Sciatic nerve (tissue), 2 donors: ENCODE data around the gene FNBP1. TPM values are rescaled to one million over a fixed set of nuclear protein-coding genes. Genes with fewer than 3 reads are reported as not detected.

ENCODE experiments used
- ATAC-seq: fragments of 200-7000 bp; cut with Tn5 transposase; one replicate; pipeline ENCODE4 v1.9.1; 2020; ENCODE audit warnings: mild to moderate bottlenecking, moderate library complexity
- DNase-seq: peaks from one replicate; pipeline ENCODE4 v3.0.0-alpha.2; 2020; ENCODE audit warnings: low spot score
- intact Hi-C: fragments of 100-400 bp; cut with DNase I; formaldehyde crosslinking; loops from one replicate; pipeline ENCODE4 v1.14.2; 2022
- total RNA-seq: library from RNA; stranded (reverse); fragmentation: NEBNext Ultra II Directional; extraction: Animal tissue kit (Norgen Biotek cat#: 25700); gene quantifications from one replicate; pipeline ENCODE4 v1.2.1, GENCODE V29; 2021
- donor health status: DM: no; HTN: no; CAD: no.
- donor health status: DM: no; HTN: no; CAD: no.

The FNBP1 gene
- total RNA-seq, 1 donor from 2014 or later: 132 TPM

DNA sequence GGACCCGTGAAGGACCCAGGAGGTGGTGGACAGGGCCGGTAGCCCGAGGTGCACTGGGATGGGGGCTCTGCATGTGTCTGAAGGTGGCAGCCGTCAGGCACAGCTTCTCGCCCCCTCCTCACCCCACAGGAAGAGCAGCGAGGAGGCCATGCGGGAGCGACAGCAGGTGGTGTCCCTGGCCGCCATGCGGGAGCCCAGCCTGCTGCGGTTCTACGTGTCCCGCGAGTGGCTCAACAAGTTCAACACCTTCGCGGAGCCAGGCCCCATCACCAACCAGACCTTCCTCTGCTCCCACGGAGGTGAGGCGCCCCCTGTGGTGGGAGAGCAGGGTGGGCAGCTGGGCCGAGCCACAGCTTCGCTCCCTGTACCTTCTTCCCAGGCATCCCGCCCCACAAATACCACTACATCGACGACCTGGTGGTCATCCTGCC is 167.8 kb downstream of the FNBP1 start:
- ATAC-seq (no peak), DNase-seq (no peak)
- intact Hi-C loops: no loop called here

DNA sequence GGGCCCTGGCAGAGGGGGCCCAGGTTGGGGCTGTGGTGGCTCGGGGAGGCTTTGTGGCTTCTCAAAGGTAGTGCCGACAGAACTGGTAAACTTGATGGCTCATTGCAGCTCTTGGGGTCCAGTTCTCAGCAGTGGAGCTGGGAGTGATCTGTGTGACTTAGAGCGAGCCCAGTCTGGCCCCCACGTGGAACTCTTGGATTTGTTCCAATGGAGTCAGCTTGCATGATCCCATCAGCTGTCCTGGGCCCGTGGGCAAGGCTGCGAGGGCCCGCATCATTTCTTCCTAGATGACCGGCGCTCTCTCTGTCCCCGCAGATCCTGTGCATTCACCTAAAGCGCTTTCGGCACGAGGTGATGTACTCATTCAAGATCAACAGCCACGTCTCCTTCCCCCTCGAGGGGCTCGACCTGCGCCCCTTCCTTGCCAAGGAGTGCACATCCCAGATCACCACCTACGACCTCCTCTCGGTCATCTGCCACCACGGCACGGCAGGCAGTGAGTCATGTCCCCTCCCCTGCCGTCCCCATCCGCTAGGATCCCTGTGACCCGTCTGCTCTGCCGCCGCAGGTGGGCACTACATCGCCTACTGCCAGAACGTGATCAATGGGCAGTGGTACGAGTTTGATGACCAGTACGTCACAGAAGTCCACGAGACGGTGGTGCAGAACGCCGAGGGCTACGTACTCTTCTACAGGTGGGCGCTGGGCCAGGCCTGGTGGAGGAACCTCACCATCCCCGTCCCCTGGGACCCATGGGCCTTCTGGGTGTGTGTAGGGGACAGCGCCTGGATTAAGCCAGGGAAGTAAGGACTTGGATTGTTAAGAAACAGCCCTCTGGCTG is 168.5 kb downstream of the FNBP1 start:
- DNase-seq: no peak
- no peak for ATAC-seq
- intact Hi-C loops: no loop called here

DNA sequence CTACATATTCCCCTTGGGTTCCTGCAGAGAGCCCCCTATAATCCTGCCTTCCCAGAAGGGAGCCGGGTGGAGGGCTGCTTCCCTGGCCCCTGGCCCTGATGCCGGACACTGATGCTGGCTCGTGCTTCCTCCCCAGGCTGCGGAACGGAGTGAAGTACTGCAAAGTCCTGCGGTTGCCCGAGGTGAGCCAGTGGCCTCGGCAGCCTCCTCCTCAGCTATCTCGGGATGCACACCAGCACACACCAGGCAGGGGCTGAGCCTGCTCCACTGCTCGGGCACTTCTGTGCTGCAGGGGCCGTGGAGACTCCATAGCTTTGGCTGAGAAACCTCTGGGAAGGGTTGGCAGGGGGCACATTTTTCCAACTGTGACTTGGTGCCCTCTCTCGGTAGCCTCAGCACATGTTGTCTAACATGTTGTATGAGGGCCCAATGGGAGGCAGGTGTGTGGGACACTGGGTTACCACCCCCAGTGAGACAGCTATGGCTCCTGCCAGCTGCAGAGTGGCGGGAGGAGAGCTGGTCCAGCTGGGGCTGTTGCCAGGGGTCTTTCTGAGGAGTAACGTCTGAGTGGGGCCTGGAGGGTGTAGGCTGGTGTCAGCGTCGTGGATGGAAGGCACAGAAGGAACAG is 169.3 kb downstream of the FNBP1 start:
- DNase-seq (no peak), ATAC-seq (no peak)
- intact Hi-C loops: no loop called here

DNA sequence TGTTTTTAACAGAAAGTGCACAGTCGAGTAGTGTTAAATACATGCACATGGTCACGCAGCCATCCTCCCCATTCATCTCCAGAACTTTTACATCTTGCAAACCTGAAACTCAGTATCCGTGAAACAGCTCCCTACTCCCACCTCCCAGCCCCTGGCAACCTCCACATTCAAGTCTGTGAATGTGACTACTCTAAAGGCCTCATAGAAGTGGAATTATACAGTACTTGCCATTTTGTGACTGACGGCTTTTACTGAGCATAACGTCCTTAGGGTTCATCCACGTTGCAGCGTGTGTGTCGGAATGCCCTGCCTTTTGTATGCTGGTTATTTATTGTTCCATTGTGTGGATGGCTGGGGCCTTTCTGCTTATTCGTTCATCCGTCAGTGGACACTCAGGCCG is 171.9 kb downstream of the FNBP1 start:
- intact Hi-C loops: no loop called here
- no peak for ATAC-seq
- no peak for DNase-seq

DNA sequence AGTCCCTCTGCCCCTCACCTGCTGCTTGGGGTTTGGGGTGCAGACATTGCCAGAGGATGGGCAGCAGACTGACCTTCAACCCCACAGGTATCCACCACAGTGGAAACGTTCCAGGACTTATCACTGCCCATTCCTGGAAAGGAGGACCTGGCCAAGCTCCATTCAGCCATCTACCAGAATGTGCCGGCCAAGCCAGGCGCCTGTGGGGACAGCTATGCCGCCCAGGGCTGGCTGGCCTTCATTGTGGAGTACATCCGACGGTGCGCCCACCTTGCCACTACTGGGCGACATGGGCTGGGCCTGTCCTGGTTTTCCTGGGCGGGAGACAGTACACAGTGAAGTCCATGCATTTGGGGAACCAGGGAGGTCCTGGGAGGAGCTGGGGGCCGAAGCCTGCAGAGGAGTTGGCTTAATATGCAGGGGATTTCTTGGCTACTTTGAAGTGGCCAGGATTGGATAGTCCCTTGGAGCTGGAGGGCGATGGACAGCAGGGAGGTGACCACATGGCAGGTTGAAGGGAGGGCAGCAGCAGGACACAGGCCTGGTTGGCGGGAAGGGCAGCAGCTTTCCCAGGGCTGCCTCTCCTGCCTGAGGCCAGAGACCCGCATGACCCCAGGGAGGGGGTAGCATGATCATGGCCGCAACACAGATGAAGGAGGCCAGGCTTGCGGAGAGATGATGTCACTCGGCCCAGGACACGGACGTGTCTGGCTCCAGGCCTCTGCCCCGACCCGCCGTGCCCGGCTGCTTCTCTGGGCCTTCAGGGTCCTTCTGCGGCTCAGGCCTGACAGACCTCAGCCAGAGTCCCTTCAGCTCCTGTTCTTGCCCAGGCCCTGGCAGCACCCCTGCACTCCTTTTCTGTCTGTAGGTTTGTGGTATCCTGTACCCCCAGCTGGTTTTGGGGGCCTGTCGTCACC is 173.1 kb downstream of the FNBP1 start:
- intact Hi-C loops: no loop called here
- ATAC-seq (no peak), DNase-seq (no peak)

DNA sequence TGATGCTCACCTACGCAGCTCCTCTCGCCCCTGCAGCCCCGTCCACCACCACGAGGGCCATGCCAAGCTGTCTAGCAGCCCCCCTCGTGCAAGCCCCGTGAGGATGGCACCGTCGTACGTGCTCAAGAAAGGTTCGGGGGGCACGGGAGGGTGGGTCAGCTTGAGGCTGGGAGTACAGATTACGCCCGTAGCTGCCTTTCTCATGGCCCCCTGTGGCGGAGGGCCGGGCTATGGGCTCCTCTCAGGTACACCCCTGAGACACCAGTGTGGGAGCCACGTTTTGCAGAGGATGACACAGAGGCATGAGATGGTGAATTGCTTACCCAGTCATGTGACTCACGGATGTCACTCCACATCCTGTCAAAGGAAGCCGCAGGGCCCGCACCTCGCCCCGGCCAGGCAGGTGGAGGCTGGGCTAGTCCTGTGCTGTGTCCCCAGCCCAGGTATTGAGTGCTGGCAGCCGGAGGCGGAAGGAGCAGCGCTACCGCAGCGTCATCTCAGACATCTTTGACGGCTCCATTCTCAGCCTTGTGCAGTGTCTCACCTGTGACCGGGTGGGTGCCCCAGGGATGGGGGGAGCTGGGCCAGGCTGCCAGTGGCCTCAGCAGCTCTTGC is 174.0 kb downstream of the FNBP1 start:
- ATAC-seq (peak; percentile 21), DNase-seq (no peak)
- intact Hi-C loops: no loop called here

DNA sequence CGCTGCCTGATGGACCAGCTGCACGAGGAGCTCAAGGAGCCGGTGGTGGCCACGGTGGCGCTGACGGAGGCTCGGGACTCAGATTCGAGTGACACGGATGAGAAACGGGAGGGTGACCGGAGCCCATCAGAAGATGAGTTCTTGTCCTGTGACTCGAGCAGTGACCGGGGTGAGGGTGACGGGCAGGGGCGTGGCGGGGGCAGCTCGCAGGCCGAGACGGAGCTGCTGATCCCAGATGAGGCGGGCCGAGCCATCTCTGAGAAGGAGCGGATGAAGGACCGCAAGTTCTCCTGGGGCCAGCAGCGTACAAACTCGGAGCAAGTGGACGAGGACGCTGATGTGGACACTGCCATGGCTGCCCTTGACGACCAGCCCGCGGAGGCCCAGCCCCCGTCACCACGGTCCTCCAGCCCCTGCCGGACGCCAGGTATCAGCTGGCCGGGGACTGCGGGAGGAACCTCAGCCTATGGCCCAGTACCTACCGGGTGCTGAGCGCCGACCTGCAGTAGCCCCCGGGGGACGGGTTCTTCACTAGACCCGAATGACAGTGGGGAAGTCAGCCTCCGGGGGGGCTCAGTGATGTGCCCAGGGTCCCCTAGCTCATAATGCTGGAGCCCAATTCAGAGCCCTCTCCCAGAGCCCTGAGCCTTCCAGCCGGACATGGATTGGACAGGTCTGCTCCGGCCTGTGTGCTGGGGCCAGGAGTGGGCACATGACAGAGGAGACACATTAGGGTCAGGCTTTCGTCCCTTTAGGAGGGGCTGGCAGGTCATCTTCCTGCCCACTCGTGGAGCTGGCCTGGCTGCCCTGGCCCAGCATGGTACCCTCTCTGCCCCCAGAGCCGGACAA is 174.7 kb downstream of the FNBP1 start:
- DNase-seq: no peak
- intact Hi-C loops: no loop called here
- ATAC-seq: no peak

DNA sequence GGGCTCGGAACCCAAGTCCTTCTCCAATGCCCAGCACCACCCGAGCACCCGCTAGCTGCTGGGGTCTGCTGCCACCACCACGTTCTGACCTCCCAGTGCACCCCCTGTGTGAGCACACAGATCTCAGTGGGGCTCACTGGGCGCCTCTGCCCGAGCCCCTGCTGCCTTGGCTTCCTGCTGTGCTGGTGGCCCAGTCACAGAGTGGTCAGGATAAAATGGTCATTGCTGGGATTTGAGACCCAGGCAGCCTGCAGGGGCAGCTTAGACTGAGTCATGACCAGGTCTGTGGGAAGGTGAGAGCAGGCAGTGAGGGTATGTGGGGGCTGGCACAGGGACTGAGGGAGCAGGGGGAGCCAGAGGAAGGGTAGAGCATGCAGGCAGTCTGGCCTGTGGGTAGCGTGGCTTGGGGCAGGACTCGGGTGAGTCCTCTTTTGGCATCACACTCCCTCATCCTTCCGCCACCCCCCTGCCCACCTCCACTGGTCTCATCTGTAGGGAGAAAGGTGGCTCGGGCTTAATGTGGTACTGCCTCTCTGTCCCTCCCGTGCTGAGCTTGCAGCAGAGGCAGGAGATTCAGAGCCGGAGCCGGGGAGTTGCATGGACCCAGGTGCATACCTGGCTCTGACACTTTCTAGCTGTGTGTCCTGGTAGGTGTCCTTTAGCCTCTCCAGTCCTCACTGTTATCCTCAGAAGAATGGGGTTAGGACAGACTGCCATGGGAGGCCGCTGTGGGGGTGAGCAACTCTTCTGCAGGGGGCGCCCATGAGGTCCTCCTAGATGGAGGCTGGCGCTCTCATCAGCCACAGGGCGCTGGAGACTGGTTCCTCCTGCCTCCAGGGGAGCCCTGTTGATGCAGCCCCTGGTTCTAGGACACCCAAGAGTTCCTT is 175.6 kb downstream of the FNBP1 start:
- intact Hi-C loops: no loop called here
- DNase-seq (no peak), ATAC-seq (no peak)

DNA sequence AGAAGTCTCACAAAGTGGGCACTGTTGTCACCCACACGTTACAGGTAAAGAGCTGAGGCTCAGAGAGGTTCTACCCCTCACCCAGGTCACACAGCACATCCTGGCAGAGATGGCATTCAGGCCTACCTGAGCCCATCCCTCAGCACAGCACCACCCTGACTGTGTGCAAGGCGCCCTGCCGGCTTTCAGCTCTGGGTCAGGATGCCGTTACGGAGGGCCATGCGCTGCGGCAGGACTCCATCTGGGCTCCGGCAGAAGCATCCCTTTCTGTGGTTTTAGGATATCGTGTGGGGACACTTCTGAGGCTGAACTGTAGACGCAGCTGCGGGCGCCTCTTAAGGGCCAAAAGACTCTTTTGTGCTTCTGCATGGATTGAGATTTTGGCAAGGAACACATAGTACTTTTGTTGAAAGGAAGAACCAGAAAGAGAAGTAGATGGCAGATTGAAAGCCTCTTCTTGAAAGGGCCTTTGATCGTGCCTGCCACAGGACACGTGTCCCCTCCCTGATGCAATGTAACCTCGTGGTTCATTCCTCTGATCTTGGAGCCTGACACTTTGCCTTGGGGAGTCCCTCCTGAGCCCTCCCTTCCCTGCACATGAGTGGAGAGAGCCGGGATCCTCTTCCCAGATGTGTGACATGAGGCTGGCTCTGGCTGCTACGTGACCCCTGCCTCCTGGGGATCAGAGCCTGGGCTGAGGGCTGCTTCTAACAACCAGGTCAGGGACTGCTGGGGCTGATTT is 176.4 kb downstream of the FNBP1 start:
- ATAC-seq (peak; percentile 59), DNase-seq (no peak)
- intact Hi-C loops: no loop called here

DNA sequence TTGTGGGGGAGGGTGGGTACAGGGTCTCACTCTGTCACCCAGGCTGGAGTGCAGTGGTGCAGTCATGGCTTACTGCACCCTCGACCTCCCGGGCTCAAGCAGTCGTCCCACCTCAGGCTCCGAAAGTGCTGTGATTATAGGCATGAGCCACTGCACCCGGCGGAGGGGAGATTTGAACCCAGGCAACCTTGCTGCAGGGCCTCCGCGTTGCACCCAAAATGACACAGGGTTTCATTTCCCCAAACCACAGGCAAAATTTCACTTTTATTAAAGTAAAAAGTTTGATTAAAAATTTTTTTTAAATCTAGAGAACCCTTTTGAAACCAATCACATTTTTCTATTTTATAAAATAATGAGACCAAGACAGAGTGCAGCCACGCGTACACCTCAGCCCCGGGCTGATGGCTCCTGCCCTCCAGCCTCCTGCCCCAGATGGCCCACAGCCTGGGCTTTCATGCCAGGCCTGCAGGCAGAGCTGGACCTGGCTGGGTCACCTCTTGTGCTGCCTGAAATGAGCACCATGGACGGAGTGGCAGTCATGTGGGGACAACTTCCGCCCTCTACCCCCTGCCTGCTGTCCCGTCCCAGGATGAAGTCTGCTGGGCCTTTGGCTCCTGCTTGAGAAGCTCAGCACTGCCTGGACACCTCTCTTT is 177.2 kb downstream of the FNBP1 start:
- DNase-seq: no peak
- intact Hi-C loops: no loop called here
- ATAC-seq: no peak

DNA sequence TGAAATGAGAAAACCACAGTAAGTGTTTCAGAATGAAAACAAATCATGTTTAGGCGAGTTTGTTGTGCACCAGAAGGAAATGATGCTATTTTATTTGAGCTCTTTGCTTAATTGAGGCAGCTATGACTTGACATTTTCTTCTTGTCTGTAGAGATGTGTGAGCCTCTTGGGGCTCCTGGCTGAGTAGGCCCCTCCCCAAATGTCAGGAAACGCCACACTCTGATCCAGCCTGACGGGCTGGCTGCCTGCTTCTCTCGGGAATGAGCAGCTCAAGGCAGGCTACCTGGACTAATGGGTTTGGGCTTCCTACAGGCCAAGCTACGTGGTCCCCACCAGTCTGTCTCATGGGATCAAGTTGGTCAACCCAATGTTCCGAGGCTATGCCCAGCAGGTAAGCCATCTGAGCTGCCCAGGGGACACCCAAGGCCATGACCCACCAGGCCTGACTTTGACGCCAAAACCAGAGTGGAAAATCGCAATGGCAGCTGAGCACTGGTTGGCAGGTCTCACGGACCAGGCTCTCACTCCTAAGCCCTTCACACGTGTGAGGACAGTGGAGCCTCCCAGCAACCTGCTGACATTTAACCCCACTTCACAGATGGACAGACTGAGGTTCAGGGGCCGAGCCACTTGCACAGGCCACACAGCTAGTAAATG is 177.9 kb downstream of the FNBP1 start:
- no peak for ATAC-seq
- DNase-seq: no peak
- intact Hi-C loops: no loop called here

DNA sequence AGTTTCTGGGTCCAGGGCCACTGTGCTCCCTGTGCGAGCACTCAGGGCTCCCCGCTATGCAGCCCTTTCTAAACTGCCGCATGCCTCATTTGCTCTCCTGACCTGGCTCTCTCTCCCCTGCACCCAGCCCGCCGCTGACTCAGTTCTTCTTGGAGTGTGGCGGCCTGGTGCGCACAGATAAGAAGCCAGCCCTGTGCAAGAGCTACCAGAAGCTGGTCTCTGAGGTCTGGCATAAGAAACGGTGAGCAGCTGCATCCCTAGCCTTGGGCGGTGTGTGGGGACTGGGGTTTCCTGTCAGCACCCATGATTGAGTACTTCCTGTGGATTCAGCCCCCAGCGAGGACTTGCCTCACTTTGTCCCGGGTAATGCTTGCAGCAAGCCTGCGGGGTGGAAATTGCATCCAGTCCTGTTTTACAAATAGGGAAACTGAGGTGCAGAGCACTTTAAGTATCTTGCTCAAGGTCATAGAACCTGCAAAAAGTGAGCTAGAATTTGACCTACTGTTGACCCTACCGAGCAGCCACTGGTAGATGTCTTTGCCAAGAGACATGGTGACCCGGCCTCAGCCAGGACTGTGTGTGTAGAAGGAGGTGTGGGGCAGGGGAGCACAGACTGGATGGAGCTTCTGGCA is 179.8 kb downstream of the FNBP1 start:
- intact Hi-C loops: no loop called here
- DNase-seq: no peak

DNA sequence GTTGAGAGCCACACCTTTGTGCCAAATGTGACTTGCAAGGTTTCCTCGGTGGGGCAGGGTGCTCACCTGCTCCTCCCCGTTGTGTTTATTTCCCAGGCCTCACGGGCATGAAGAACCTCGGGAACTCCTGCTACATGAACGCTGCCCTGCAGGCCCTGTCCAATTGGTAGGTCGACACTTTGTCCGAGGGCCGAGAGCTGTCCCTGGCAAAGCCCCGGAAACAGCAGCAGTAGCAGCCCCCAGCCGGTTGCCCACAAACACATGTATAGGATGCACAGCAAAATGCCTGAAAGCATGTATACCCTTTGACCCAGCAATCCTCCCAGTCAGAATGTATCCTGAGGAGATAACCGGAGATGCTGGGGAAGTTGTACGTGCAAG is 181.6 kb downstream of the FNBP1 start:
- intact Hi-C loops: no loop called here
- no peak for ATAC-seq
- no peak for DNase-seq

More for the DNA sequence above, 179.8 kb downstream of the FNBP1 start:
- no peak for ATAC-seq

DNA sequence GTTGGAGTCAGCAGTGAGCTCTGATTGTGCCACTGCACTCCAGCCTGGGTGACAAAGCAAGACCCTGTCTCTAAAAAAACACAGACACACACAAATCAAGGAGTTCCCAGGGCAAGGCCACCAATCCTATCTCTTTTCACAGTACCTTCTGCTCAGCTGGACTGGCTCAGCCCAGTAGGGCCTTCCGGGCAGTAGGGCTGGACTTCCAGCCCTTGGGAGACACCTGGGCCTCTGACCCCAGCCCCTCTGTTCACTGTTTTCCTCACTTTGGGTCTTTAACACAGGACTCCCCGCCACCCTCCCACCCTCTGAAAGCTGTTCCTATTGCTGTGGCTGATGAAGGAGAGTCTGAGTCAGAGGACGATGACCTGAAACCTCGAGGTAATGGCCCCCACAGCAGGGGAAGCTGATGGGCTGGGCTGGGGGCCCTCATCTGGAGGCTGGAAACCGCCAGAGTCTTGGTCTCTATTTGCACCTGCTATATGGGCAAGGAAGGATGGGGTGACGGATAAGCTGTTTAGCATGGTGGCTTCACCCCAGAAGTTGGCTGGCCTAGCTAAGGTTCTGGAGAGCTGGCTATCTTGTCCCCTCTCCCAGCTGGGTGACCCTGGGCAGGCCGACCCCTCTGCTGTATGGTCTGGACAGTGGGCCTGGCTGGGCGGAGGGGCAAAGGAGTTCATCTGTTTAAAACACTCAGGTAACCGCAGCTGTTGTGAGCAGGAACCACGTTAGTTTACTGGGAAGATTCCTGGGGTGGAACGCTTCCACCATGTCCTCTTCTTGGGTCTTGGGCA is 182.1 kb downstream of the FNBP1 start:
- DNase-seq (no peak), ATAC-seq (no peak)
- intact Hi-C loops: no loop called here
